Measurements from ENCODE around the gene ADGRE2. TPM values are rescaled to one million over a fixed set of nuclear protein-coding genes. Genes with fewer than 3 reads are reported as not detected.

ADGRE2 gene
- total RNA-seq, 1 experiment from 2014 or later, result 0.21 TPM

DNA sequence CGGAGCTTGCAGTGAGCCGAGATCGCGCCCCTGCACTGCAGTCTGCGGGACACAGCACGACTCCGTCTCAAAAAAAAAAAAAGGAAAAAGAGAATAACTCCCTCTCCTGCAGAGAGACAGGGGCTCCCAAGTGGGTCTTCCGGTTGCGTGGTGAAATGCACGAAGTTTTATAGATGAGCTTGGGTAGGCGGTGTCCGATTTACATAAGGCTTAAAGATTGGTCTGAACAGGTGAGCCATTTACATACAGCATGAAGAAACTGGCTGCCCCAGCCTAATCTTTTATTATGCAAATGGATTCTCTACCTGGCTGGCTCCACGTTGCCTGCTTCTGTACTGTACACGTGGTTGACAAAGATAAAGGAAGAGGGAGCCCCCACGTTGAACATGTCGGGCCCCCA lies 19.5 kb downstream of the ADGRE2 start:
- POLR2A ChIA-PET, result no interaction called here
- Histone ChIP-seq H3K4me1 (ENCODE audit: control insufficient read depth, insufficient read depth, low read length) (no peaks in the 10 kb centered on the region), H3K27ac (ENCODE audit: low read length) (no peak overlapping the region), H3K27me3 (ENCODE audit: control insufficient read depth, insufficient read depth, low read length) (no peaks in the 10 kb centered on the region; the same call in 1 of the 2 replicates), H3K9me3 (ENCODE audit: control insufficient read depth, insufficient read depth, low read depth, low read length) (no peaks in the 10 kb centered on the region), H3K36me3 (ENCODE audit: control insufficient read depth, insufficient read depth, low read length) (no peaks in the 10 kb centered on the region), H3K4me3 (ENCODE audit: low read depth in 2 of 2, low read length in 2 of 2) (no peak overlapping the region; a peak in 1 of 4 replicates)
- no peak for TF ChIP-seq POLR2AphosphoS5 (IDR thresholded peaks at IDR 0.05; ENCODE audit: low read depth, low read length)
- no peak for TF ChIP-seq CTCF (IDR thresholded peaks at IDR 0.05)
- TF ChIP-seq SIN3A (IDR thresholded peaks at IDR 0.05; ENCODE audit: borderline replicate concordance, insufficient read depth, low read depth, low read length), result no peak
- no peak for TF ChIP-seq TCF7L2 (IDR thresholded peaks at IDR 0.05; ENCODE audit: low read depth, low read length)
- TF ChIP-seq REST (IDR thresholded peaks at IDR 0.05; ENCODE audit: insufficient read depth in 1 of 2, low read depth in 2 of 2, low read length in 1 of 2), result no peak
- intact Hi-C loops (cut with micrococcal nuclease; ENCODE audit: unreplicated experiment) (no loop called here), in situ Hi-C loops (cut with HindIII; ENCODE audit: low pct_unique_long_range_greater_than_20kb, low sequenced_read_pairs) (no loop called here)
- CTCF ChIA-PET, result no interaction called here
- DNase-seq (ENCODE audit: low read depth, low spot score) (no peak), ATAC-seq (no peak)
- no TSS peak for BruUV-seq (replicated peaks)

GRCh38 chr19:14748601-14749000 lies 29.8 kb downstream of the ADGRE2 start:
- Histone ChIP-seq H3K27ac (ENCODE audit: low read length) (no peak overlapping the region), H3K9me3 (ENCODE audit: control insufficient read depth, insufficient read depth, low read depth, low read length) (no peaks in the 10 kb centered on the region), H3K4me3 (ENCODE audit: low read depth in 2 of 2, low read length in 2 of 2) (no peak overlapping the region), H3K27me3 (ENCODE audit: control insufficient read depth, insufficient read depth, low read length) (no peaks in the 10 kb centered on the region; the same call in 1 of the 2 replicates), H3K36me3 (ENCODE audit: control insufficient read depth, insufficient read depth, low read length) (no peaks in the 10 kb centered on the region), H3K4me1 (ENCODE audit: control insufficient read depth, insufficient read depth, low read length) (no peaks in the 10 kb centered on the region)
- CTCF ChIA-PET, result no interaction called here
- intact Hi-C loops (cut with micrococcal nuclease; ENCODE audit: unreplicated experiment), result no loop called here
- no peak for ATAC-seq
- in situ Hi-C loops (cut with HindIII; ENCODE audit: low pct_unique_long_range_greater_than_20kb, low sequenced_read_pairs), result no loop called here
- BruUV-seq (replicated peaks), result no TSS peak
- no peak for DNase-seq (ENCODE audit: low read depth, low spot score)
- POLR2A ChIA-PET, result no interaction called here
- no peak for TF ChIP-seq TCF7L2 (IDR thresholded peaks at IDR 0.05; ENCODE audit: low read depth, low read length)
- no peak for TF ChIP-seq POLR2AphosphoS5 (IDR thresholded peaks at IDR 0.05; ENCODE audit: low read depth, low read length)
- TF ChIP-seq CTCF (IDR thresholded peaks at IDR 0.05), result no peak
- no peak for TF ChIP-seq SIN3A (IDR thresholded peaks at IDR 0.05; ENCODE audit: borderline replicate concordance, insufficient read depth, low read depth, low read length)
- TF ChIP-seq REST (IDR thresholded peaks at IDR 0.05; ENCODE audit: insufficient read depth in 1 of 2, low read depth in 2 of 2, low read length in 1 of 2), result no peak

Data from Panc1 (cell line).